Right cardiac atrium (tissue), 5 donors: ENCODE measurements around the gene GPR107. TPM values are rescaled to one million over a fixed set of nuclear protein-coding genes. Genes with fewer than 3 reads are reported as not detected.

Source experiments
- ATAC-seq, 2 donors: fragments of 200-7000 bp; cut with Tn5 transposase; one replicate each; pipeline versions ENCODE4 v1.8.0 to v1.9.1; 2020; ENCODE audit warnings: moderate library complexity in 2 of 2, mild to moderate bottlenecking in 1 of 2
- DNase-seq, 3 donors: peaks; one replicate each; pipeline ENCODE4 v3.0.0-alpha.2; 2020
- H3K27ac ChIP-seq: one replicate; pipeline ENCODE4 v1.5.1; 2013; ENCODE audit warnings: mild to moderate bottlenecking, low read length, control low read depth, moderate library complexity
- H3K27me3 ChIP-seq: one replicate; pipeline ENCODE4 v1.6.1; 2013; ENCODE audit not compliant: control insufficient read depth, insufficient read depth
- H3K4me1 ChIP-seq: one replicate; pipeline ENCODE4 v1.6.1; 2013; ENCODE audit warnings: low read length; ENCODE audit not compliant: control insufficient read depth, insufficient read depth
- H3K4me3 ChIP-seq: one replicate; pipeline ENCODE4 v1.5.1; 2013; ENCODE audit warnings: low read length, control low read depth
- H3K9me3 ChIP-seq: one replicate; pipeline ENCODE4 v1.6.1; 2013; ENCODE audit warnings: low read length; ENCODE audit not compliant: control insufficient read depth
- whole genome bisulfite sequencing: extraction: QIAGEN DNeasy Blood & Tissue Kit; methylation state at CpG from one replicate; pipeline ENCODE4 v1.1.7; 2013; 5-methylcytosine and 5-hydroxymethylcytosine counted together
- intact Hi-C, 4 donors: fragments of 100-400 bp; cut with DNase I; formaldehyde crosslinking; loops; one replicate each; pipeline versions ENCODE4 v1.11.0 to v1.14.0; 2022 to 2023
- polyA plus RNA-seq: library from polyadenylated mRNA; stranded (reverse); fragments of 200-250 nt; gene quantifications from one replicate; pipeline ENCODE4 v1.2.3, GENCODE V29; 2013
- total RNA-seq, 4 donors: library from RNA; stranded (reverse); fragmentation: NEBNext Ultra II Directional; extraction: Animal tissue kit (Norgen Biotek cat#: 25700); gene quantifications; one replicate each; pipeline ENCODE4 v1.2.1, GENCODE V29; 2021
- donor health status: healthy with polysubstance abuse.
- donor health status: DM: no; HTN: yes; CAD: no.
- donor health status: DM: no; HTN: no; CAD: no.
- donor health status: DM: no; HTN: yes; CAD: no; lungs with severe emphysema.
- donor health status: DM: yes; HTN: yes; CAD: no.

The GPR107 gene
- total and polyA plus RNA-seq, 5 donors: 13.1 to 29.5 (median 23.9) TPM

DNA sequence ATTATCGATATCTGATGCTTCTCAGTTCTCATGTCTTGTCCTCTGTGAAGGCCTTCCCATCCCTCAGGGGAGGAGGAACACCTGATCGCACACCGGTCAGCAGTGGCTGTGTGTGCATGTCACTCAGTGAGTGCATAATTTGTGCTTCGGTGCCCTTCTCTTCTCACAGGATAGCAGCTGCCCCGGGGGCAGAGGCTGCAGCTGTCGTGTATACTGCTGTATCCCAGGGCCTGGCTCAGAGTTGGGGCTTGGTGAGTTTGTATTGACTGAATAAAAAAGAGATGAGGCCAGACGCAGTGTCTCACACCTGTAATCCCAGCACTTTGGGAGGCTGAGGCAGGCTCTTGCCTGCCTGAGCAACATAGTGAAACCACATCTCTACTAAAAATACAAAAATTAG lies 68.8 kb downstream of the GPR107 start:
- no peak overlapping the region for H3K4me3 ChIP-seq

DNA sequence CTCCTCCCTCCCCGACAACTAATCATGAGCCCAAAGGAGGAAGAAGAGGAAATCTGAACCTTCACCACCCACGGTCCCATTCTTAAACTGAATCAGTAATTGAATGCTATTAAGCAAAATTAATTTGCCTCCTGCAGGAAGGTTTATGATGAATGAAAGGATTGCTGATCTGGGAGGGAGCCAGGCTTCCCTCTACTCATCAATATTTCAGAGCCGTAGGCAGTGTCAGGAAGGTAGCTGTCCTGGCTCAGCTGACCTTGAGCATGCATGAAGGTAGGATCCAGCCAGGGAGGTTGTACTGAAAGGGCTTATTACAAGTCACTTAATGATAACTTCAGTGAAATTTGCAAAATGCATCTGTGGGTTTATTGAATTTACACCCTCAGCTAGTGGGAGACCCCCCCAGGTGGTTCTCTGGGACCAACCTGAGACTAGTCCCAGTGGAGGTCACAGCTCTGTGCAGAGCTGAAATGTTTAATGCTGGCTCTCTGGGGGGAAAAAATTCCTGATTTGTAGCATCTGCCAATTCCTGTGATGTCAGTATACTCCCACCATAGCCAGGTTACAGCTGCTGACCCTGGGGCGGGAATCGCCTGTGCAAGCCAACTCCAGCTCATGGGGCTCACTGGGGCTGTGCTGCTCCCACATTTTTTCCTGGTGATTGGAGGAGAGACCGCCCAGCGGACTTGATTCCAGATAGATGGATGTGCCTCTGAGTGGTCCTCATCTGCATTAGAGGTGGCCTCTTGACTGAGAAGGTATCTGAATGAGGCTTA lies 70.6 kb downstream of the GPR107 start:
- Histone ChIP-seq H3K4me3 (no peak overlapping the region), H3K27ac (no peak overlapping the region), H3K27me3 (no peaks in the 10 kb centered on the region), H3K9me3 (no peaks in the 10 kb centered on the region), H3K4me1 (no peaks in the 10 kb centered on the region)
- WGBS: 80% methylated on average over 7 of the region's 7 CpGs
- intact Hi-C loops: no loop called here
- ATAC-seq (no peak), DNase-seq (no peak)

More for the DNA sequence above, 68.8 kb downstream of the GPR107 start:
- H3K4me1 ChIP-seq: peaks cover 4% of the 10 kb centered on the region
- no peaks in the 10 kb centered on the region for H3K27me3 ChIP-seq
- no peak overlapping the region for H3K27ac ChIP-seq
- ATAC-seq: no peak
- whole genome bisulfite sequencing: 88% methylated on average over 7 of the region's 7 CpGs
- H3K9me3 ChIP-seq: no peaks in the 10 kb centered on the region
- intact Hi-C loops: no loop called here
- no peak for DNase-seq

- no peak for ATAC-seq
- intact Hi-C loops: no loop called here
- 71% methylated on average over 4 of the region's 4 CpGs for WGBS
- H3K4me3 ChIP-seq: no peak overlapping the region
- H3K4me1 ChIP-seq: no peaks in the 10 kb centered on the region
- no peaks in the 10 kb centered on the region for H3K9me3 ChIP-seq
- no peak for DNase-seq
- H3K27ac ChIP-seq: no peak overlapping the region
- H3K27me3 ChIP-seq: no peaks in the 10 kb centered on the region
Measured at GRCh38 chr9:130126721-130127433, 73.2 kb downstream of the GPR107 start.

- DNase-seq: no peak
- WGBS: 61% methylated on average over 6 of the region's 6 CpGs
- Histone ChIP-seq H3K4me1 (no peaks in the 10 kb centered on the region), H3K9me3 (no peaks in the 10 kb centered on the region), H3K27ac (peak overlapping the region; percentile 73), H3K27me3 (no peaks in the 10 kb centered on the region), H3K4me3 (no peak overlapping the region)
- peak in 1 of 2 donors; percentile 43 for ATAC-seq
- intact Hi-C loops: no loop called here
Measured at GRCh38 chr9:130128251-130128650, 74.5 kb downstream of the GPR107 start.

DNA sequence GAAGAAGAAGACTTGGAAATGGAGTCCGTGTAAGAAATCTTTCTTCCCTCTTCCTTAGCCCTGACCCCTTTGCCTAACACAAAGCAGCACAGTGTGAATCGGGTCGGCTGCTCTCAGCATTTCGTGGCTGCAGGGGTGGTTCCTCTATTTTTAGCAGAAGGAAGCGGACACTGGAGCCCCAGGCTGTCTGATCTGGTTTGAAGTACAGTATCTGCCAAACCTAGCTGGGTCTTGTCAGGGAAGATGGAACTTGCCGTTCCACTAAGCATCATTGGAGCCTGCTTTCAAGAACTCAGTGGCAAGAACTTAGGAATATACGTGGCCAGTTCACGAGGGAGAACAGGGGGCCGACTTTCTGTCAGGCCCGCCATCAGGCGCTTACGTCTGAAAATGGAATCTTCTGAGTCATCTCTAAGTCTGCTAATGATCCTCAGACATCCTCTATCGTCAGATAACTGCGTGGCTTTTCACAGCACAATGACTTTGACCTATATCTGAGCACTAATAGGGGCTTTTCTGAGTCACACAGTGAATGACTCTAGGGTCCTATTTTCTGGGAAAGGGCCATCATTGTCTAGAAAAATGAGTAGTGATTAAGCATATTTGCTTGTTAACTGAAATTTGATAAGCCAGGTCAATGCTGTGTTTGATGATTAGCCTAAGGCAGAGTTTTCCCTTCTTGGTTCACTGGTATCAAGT lies 75.2 kb downstream of the GPR107 start:
- Histone ChIP-seq H3K27me3 (no peaks in the 10 kb centered on the region), H3K9me3 (no peaks in the 10 kb centered on the region), H3K27ac (peak overlapping the region; percentile 73), H3K4me3 (no peak overlapping the region), H3K4me1 (no peaks in the 10 kb centered on the region)
- peak; percentile 53 to 76 (median 74) for DNase-seq
- intact Hi-C loops: no loop called here
- peak; percentile 80 to 84 for ATAC-seq
- 36% methylated on average over 14 of the region's 14 CpGs for WGBS

DNA sequence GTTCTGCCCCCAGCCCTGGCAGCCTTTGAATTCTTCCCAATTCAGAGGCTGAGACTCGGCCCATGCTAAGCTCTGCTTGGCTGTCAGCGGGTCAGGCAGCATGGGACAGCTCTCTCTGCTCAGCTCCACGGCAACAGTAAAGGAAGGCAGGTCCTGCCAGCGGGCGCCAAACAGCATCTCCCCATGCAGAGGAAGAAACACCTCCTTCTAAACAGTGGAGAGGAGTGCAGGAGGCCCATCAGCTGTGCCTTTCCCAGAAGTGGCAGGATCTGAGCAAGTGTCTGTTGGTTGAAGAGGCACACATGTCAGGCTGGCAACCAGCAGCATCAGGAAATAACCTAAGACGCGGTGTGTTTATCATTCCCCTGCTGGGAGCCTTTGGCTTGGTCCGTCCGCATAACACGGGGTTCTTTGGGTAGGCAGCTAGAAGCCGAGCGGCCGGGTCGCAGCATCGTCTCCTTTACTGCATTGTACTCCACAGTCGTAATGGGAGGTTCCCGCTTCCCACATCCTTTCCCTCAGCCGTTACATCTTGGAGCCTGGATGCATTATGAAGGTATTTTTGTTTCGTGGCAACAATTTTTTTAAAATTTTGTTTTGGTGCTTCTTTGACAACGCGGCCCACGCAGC lies 75.8 kb downstream of the GPR107 start:
- H3K27me3 ChIP-seq: no peaks in the 10 kb centered on the region
- intact Hi-C loops: no loop called here
- no peaks in the 10 kb centered on the region for H3K9me3 ChIP-seq
- WGBS: 81% methylated on average over 22 of the region's 22 CpGs
- no peaks in the 10 kb centered on the region for H3K4me1 ChIP-seq
- H3K4me3 ChIP-seq: no peak overlapping the region
- H3K27ac ChIP-seq: peak overlapping the region; percentile 4
- DNase-seq (no peak), ATAC-seq (peak; percentile 15 to 32)

- intact Hi-C loops: no loop called here
- no peaks in the 10 kb centered on the region for H3K27me3 ChIP-seq
Measured at GRCh38 chr9:130132746-130133145, 79.0 kb downstream of the GPR107 start.

GRCh38 chr9:130137081-130137640 lies 83.5 kb downstream of the GPR107 start:
- DNase-seq: no peak
- H3K4me3 ChIP-seq: no peak overlapping the region
- peaks cover 8% of the 10 kb centered on the region for H3K4me1 ChIP-seq
- no peak overlapping the region for H3K27ac ChIP-seq
- 84% methylated on average over 15 of the region's 15 CpGs for WGBS
- H3K27me3 ChIP-seq: no peaks in the 10 kb centered on the region
- intact Hi-C loops: no loop called here
- H3K9me3 ChIP-seq: no peaks in the 10 kb centered on the region
- no peak for ATAC-seq

More at GRCh38 chr9:130132746-130133145, 79.0 kb downstream of the GPR107 start:
- DNase-seq: no peak
- WGBS: 93% methylated on average over 7 of the region's 7 CpGs
- H3K4me1 ChIP-seq: no peaks in the 10 kb centered on the region
- no peak overlapping the region for H3K27ac ChIP-seq
- H3K4me3 ChIP-seq: no peak overlapping the region
- no peak for ATAC-seq
- H3K9me3 ChIP-seq: no peaks in the 10 kb centered on the region

- WGBS: 74% methylated on average over 11 of the region's 11 CpGs
- Histone ChIP-seq H3K27ac (no peak overlapping the region), H3K27me3 (no peaks in the 10 kb centered on the region), H3K4me1 (peaks cover 8% of the 10 kb centered on the region), H3K4me3 (no peak overlapping the region), H3K9me3 (no peaks in the 10 kb centered on the region)
- intact Hi-C loops: no loop called here
- ATAC-seq (no peak), DNase-seq (no peak)
Measured at GRCh38 chr9:130137641-130138081, 84.0 kb downstream of the GPR107 start.

DNA sequence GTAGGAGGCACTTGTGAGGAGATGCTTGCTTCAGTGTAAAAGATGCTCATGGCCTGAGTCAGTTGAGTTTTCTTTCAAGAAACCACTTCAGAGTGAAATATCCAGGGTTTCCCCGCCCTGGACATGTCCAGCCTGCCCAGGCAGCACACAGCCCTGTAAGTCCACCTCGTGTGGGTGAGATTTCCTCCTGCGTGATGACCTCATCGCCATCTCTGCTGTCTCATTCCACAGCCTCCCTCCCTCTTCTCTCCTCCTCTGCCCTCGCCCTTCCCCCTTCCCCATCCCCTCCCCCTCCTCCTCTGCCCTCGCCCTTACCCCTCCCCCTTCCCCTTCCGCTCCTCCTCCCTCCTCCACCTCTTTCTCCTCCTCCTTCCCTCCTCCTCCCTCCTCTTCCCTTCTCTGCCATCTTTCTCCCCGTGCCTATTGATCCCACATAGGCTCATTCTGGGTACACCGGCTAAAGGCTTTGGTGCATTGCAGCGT lies 84.5 kb downstream of the GPR107 start:
- intact Hi-C loops: no loop called here
- H3K9me3 ChIP-seq: no peaks in the 10 kb centered on the region
- no peak overlapping the region for H3K4me3 ChIP-seq
- H3K4me1 ChIP-seq: peaks cover 8% of the 10 kb centered on the region
- peak; percentile 58 to 76 (median 74) for DNase-seq
- H3K27me3 ChIP-seq: no peaks in the 10 kb centered on the region
- ATAC-seq: peak; percentile 70 to 79
- no peak overlapping the region for H3K27ac ChIP-seq
- 37% methylated on average over 10 of the region's 10 CpGs for WGBS
